HG03378 (cell line): ENCODE measurements around the gene GTPBP4.
"Not testable (repeated sequence)": the region's sequence is repeated elsewhere in the genome, so short reads cannot be mapped to it uniquely, and the experiment has no call there.

Experiments used
- ATAC-seq: cut with Tn5 transposase; IDR thresholded peaks from one replicate; pipeline ENCODE4 v1.9.1; 2021; ENCODE audit warnings: mild to moderate bottlenecking, moderate library complexity; ENCODE audit not compliant: unreplicated experiment

The GTPBP4 gene

GRCh38 chr10:1024103-1024502 is 35.9 kb downstream of the GTPBP4 start:
- ATAC-seq, result no peak

GRCh38 chr10:1025683-1026082 is 37.4 kb downstream of the GTPBP4 start, which contains the start of gene IDI2:
TSS of gene IDI2 (minus strand) at chr10:1025859. CDS start at chr10:1024723, 1,136 bp downstream.
- no peak for ATAC-seq

- no peak for ATAC-seq
These were observed 38.3 kb downstream of the GTPBP4 start for GRCh38 chr10:1026578-1026977.

GRCh38 chr10:1029838-1030237 is 41.6 kb downstream of the GTPBP4 start:
- ATAC-seq, result no peak

- ATAC-seq, result no peak
These were observed 45.4 kb downstream of the GTPBP4 start for GRCh38 chr10:1033601-1034000.

- ATAC-seq, result no peak
These were observed 46.5 kb downstream of the GTPBP4 start for GRCh38 chr10:1034758-1035157.

- ATAC-seq, result no peak
These were observed 47.0 kb downstream of the GTPBP4 start for GRCh38 chr10:1035201-1035600.

- ATAC-seq, result no peak
These were observed 48.1 kb downstream of the GTPBP4 start for GRCh38 chr10:1036341-1036791.

- no peak for ATAC-seq
These were observed 48.9 kb downstream of the GTPBP4 start for GRCh38 chr10:1037098-1037497.

GRCh38 chr10:1038769-1039168 is 50.5 kb downstream of the GTPBP4 start:
- not testable (repeated sequence) for ATAC-seq

GRCh38 chr10:1040133-1040532 is 51.9 kb downstream of the GTPBP4 start:
- ATAC-seq, result no peak

GRCh38 chr10:1041514-1041913 is 53.3 kb downstream of the GTPBP4 start:
- ATAC-seq, result no peak

GRCh38 chr10:1043532-1043995 is 55.3 kb downstream of the GTPBP4 start:
- peak; percentile 61 for ATAC-seq

GRCh38 chr10:1044146-1044545 is 55.9 kb downstream of the GTPBP4 start:
- ATAC-seq, result no peak

- no peak for ATAC-seq
These were observed 56.7 kb downstream of the GTPBP4 start for GRCh38 chr10:1044964-1045363.

GRCh38 chr10:1045415-1045814 is 57.2 kb downstream of the GTPBP4 start:
- ATAC-seq, result no peak

- no peak for ATAC-seq
These were observed 59.7 kb downstream of the GTPBP4 start for GRCh38 chr10:1047937-1048336.

GRCh38 chr10:1048349-1048731 is 60.1 kb downstream of the GTPBP4 start:
- no peak for ATAC-seq

GRCh38 chr10:1048732-1049424 is 60.6 kb downstream of the GTPBP4 start, which contains the start of gene IDI1:
TSS of gene IDI1 (minus strand) at chr10:1049119. CDS start at chr10:1049003, 116 bp downstream.
- peak; percentile 79 for ATAC-seq

GRCh38 chr10:1049425-1049958 is 61.3 kb downstream of the GTPBP4 start:
- no peak for ATAC-seq

- ATAC-seq, result no peak
These were observed 61.9 kb downstream of the GTPBP4 start for GRCh38 chr10:1050145-1050544.

- no peak for ATAC-seq
These were observed 62.3 kb downstream of the GTPBP4 start for GRCh38 chr10:1050554-1050953.
